ENCODE data around the gene BZW2.

GRCh38 chr7:16735020-16735419 is 89.0 kb downstream of the BZW2 start:
- TF ChIP-seq POLR2A (IDR thresholded peaks at IDR 0.05) (no peak), CTCF (IDR thresholded peaks at IDR 0.05) (no peak), POLR2AphosphoS5 (IDR thresholded peaks at IDR 0.05) (no peak), EP300 (IDR thresholded peaks at IDR 0.05; ENCODE audit: low read depth) (no peak)

All from transverse colon (tissue), 4 donors.